ENCODE data around the gene NOTCH3.
A peak's percentile ranks its signal among the peaks of the same experiment; 100 is the strongest.

NOTCH3 gene

GRCh38 chr19:15195371-15196334, 5.1 kb downstream of the NOTCH3 start:
- DNase-seq: peak; percentile 89

GRCh38 chr19:15194938-15195337, 5.9 kb downstream of the NOTCH3 start:
- no peak for DNase-seq

GRCh38 chr19:15191982-15192381, 8.8 kb downstream of the NOTCH3 start:
- DNase-seq: no peak

GRCh38 chr19:15191514-15191913, 9.3 kb downstream of the NOTCH3 start:
- no peak for DNase-seq

- no peak for DNase-seq
Measured at GRCh38 chr19:15188851-15189250, 11.9 kb downstream of the NOTCH3 start.

- no peak for DNase-seq
Measured at GRCh38 chr19:15187026-15188007, 13.5 kb downstream of the NOTCH3 start.

- no peak for DNase-seq
Measured at GRCh38 chr19:15185188-15185587, 15.6 kb downstream of the NOTCH3 start.

- no peak for DNase-seq
Measured at GRCh38 chr19:15184776-15185175, 16.0 kb downstream of the NOTCH3 start.

- DNase-seq: peak; percentile 60
Measured at GRCh38 chr19:15181394-15181793, 19.4 kb downstream of the NOTCH3 start.

GRCh38 chr19:15180451-15181390, 20.1 kb downstream of the NOTCH3 start:
- DNase-seq: peak; percentile 65

- no peak for DNase-seq
Measured at GRCh38 chr19:15178629-15179308, 22.0 kb downstream of the NOTCH3 start.

- peak; percentile 85 for DNase-seq
Measured at GRCh38 chr19:15177269-15178116, 23.3 kb downstream of the NOTCH3 start.

- no peak for DNase-seq
Measured at GRCh38 chr19:15175609-15176008, 25.2 kb downstream of the NOTCH3 start.

- no peak for DNase-seq
Measured at GRCh38 chr19:15173746-15174404, 26.9 kb downstream of the NOTCH3 start.

- DNase-seq: no peak
Measured at GRCh38 chr19:15170345-15170744, 30.4 kb downstream of the NOTCH3 start.

GRCh38 chr19:15169541-15170285, 31.1 kb downstream of the NOTCH3 start:
- DNase-seq: no peak

- DNase-seq: no peak
Measured at GRCh38 chr19:15166700-15167099, 34.1 kb downstream of the NOTCH3 start.

- peak; percentile 42 for DNase-seq
Measured at GRCh38 chr19:15161028-15161984, 39.5 kb downstream of the NOTCH3 start.
